CD4-positive, alpha-beta T cell treated with Interleukin-10 for 1 hour (primary cell): ENCODE results near the gene VCY1B.
"Not testable (repeated sequence)": the region's sequence is repeated elsewhere in the genome, so short reads cannot be mapped to it uniquely, and the experiment has no call there.

Source experiments
- DNase-seq: peaks from one replicate; pipeline ENCODE4 v3.0.0-alpha.2; 2020

VCY1B gene

DNA sequence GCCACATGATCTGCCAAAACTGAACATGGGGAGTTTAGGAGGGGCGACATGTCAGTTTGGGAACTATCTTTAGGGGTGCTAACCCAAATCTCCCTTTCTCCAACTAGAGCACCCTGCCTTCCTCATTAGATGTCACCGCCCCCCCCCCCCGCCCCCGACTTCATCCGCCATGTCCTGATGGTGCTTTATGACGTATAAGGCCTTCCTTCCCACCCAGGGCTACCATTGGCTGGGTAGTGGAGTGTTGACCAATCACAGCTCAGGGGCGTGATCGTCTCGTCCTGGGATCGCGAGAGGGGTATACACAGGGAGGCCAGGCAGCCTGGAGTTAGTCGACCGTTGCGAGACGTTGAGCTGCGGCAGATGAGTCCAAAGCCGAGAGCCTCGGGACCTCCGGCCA lies at the start of gene VCY1B:
Gene VCY1B (plus strand): TSS at position 301 of the 400 bp plus-strand sequence. CDS start 63 bp downstream, at position 364.
- DNase-seq, result not testable (repeated sequence)

GRCh38 chrY:14011916-14012315 lies 44.1 kb upstream of the VCY1B start:
- not testable (repeated sequence) for DNase-seq

GRCh38 chrY:14030395-14030794 lies 25.6 kb upstream of the VCY1B start:
- DNase-seq, result not testable (repeated sequence)

- no peak for DNase-seq
Measured at GRCh38 chrY:14085877-14086276, 29.9 kb downstream of the VCY1B start.
